Measurements from ENCODE around the gene LAMB3.

LAMB3 gene

DNA sequence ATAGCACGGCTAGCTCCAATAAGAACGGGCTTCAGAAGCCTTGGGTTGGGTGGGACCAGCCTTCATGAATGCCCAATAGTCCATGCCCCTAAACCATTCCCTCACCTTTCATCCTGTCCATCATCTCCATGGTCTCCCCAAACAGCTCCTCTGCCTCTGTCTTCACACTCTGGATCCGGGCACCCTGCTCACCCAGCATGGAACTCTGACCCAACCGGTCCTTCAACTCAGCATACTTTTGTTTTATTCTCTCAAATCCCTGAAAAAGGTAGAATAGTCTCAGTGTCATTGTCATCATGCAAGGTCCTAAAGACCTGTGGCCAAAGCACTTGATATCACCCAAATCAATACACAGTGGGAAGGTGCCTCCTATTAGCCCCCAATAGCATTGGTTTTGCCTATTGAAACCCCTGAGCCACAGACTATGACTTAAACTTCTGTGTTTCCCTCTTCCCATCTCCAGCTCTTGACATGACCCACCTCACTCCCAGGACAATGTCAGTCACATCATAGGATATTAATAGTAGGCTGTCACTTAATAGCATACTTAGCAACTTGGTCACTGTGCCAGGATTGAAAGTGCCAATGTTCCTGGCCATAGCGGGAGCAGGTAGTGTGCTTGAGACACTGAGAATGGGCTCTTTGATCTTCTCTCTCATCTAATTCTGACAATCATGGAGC is 35.7 kb downstream of the LAMB3 start:
- DNase-seq = no peak

DNA sequence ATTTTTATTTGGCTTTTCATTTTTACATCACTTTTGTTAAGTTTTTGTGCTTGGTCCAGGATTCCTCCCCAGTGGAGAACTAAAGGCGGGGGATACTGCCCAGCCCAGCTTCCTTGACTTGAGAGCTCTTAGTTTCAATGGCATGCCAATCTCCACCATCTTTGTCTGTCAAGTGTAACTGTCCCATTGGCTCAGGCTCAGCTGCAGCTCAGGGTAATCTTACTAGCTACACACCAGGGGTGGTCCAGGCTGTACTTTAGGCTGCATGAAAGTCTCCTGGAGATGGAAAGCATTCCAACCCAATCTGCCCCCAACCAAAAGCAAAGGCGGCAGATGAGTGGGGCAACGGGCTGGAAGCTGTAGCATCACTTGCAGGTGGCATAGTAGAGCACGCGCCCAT is 37.3 kb downstream of the LAMB3 start:
- no peak for DNase-seq

- DNase-seq = no peak
These were observed 38.1 kb downstream of the LAMB3 start for GRCh38 chr1:209614151-209614420.

DNA sequence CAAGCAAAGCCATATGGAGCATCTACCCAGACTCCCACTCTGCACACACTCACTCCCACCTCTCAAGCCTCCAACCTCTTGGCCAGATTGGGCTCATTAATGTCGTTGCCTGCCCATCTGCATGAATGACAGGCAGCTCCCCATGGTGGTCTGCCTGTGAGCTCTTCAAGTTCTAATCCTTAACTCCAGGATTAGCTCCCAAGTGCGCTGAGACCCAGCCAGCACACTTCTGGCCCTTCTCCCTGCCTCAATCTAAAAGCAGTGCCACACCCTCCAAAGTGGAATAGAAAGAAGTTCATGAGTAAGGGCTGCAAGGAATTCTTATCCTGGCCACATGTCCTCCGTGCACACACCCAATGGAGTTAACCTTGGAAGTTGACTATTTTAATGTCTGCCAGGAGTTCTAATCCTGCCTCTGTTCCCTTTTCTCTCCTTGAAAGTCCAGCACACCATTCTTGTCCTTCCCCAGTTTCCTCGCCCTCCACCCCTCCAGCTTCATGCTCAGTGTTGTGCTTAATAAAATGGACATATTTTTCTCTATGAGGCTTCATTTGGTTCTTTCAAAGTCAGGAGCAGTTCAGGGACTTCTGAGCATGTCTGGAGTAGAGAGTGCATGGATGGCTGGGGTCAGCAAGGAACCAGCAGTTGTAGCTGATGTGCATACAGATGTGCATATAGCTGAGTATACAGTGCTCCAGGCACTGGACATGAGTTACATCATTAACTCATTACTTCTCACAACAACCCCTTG is 38.6 kb downstream of the LAMB3 start:
- no peak for DNase-seq

DNA sequence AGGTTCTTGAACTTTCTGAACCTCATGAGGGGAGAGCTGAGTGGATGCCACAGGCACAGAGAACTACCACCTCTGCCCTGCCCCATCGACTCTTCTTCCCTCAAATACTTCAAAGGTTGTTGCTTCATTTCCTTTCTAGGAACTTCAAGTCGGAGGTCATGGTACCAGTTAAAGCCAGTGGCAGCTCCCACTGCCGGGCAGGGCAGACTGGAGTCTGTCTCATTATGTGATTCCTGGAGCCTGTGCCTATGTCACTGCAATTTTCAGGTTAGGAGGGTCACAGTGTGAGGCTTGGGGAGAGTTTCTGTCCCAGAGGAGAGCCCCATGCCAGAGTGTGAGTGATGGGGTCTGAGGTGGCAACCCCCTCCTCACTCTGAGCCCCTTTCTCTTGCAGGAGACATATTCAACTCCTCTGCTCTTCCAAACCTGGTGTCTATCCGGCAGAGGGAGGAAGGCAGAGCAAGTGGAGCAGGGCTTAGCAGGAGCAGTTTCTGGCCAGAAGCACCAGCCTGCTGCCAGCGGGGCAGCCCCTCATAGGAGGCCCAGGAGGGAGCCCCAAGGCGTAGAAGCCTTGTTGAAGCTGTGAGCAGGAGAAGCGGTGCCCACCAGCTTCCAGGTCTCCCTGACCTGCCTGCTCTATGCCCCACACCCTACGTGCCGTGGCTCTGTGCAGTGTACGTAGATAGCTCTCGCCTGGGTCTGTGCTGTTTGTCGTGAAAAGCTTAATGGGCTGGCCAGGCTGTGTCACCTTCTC is 39.4 kb downstream of the LAMB3 start:
- DNase-seq = no peak

DNA sequence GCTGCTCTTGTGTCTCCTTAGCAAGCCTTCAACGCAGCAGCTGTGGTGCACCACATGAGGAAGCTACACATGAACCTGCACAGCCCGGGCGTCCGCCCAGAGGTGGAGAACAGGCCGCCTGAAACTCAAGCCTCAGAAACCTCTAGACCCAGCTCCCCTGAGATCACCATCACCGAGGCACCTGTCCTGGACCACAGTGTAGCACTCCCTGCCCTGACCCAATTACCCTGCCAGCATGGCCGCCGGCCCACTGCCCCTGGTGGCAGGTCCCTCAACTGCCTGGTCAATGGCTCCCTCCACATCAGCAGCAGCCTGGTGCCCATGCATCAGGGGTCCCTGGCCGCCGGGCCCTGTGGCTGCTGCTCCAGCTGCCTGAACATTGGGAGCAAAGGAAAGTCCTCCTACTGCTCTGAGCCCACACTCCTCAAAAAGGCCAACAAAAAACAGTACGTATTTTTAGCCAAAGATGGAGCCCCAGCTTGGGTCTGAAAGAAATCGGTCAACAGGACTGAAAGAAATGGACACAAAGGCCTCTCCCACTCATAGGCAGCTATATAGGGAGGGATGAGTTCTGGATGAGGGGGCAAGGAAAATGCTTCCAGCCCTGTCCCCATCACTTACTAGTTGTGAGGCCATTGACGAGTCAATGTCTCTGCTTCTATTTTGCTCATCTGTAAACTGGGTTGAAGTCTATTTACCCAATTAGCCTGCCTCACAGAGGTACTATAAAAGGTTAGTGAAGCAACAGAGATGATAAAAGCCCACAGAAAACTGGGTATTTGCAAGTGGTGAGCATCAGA is 40.3 kb downstream of the LAMB3 start:
- DNase-seq = no peak

DNA sequence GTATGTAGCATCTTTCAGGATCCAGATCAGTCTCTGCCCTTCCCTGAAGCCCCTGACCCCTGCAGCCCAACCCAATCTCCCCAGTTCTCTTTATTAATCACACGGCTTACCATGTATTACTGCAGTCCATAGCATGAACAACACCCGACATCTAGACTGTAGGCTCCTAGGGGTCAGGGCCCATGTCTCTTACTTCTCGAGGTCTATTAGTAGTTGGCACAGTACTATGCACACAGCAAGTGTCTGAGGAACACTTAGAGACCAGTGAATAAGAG is 41.7 kb downstream of the LAMB3 start:
- DNase-seq = no peak

DNA sequence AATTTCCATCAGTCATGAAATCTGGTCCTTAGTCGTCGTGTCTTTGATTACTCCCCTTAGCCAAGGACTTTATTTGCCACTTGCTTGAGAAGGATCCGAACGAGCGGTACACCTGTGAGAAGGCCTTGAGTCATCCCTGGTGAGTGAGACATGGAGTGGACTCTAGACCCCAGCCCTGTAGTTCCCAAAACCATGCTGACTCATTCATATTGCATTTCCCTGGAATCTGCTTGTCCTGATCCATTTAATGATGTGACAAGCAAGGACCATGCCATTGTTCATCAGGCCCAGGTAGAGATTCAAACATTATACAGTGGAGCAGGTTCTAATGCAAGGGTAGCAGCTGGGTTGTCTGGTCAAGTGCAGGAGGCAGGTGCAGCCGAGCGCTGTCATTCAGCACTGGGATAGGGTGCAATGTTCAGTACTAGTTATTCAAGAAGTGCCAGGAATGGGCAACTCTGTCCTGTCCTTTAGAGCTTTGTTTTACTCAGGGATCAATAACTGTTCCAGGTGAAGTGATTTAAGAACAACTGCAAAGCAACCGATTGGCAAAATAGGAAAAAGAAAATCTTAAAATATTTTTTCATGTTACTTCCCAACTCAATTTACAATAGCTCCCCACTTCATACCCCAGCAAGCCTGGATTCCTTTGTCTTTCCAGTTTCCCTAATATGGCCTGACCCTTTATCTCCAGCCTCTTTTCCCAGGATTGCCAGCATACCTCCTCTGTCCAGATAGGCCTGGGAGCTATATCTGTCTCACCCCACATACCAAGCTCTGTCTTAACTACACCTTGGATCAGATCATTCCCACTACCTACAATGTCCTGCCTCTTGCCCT is 42.2 kb downstream of the LAMB3 start:
- DNase-seq = no peak

DNA sequence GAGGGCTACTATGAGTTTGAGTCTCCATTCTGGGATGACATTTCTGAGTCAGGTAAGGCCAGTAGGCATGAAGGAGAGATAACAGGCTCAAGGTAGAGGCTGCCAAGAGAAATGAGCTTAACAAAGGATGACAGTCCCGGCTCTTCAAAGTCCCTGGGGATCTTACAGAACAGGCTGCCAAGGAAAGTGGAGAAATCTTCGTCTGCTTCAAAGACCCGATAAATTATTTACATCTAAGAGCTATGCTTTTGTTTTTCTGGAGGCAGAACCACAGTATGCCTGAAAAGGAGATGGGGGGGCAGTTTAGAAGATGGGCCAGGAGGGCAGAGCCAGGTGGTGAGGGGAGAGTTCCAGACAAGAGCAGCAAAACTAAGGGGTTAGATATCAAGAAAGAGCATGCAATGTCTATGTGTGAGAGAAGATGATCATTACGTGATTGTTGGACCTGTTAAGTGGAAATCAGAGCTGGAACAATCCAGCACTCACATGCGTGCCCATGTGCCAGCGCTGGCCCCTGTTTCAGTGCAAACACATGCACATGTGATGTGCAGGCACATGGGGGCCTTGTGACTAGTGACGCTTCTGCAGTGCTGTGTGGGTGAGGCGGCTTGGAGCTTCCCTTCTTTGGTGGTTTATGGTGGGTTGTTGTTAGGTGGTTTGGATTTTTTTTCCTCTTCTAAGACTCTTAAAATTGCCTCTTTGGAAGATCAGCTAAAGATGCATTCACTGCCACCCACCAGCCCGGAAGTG is 43.0 kb downstream of the LAMB3 start:
- no peak for DNase-seq

DNA sequence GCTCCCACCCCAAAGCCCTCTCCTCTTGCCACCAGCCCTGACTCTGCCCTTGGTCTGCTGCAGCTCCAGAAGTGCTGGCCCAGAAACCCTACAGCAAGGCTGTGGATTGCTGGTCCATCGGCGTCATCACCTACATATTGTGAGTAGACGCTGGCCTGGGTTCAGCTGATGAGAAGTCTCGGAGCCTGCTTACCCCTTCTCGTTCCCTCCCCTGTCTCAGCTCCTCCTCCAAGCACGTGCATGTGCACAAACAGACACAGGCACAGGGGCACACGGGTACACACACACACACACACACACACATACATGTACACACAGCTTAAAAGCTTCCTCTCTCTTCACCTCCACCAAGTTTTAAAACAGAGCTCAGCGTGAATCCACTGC is 44.4 kb downstream of the LAMB3 start:
- no peak for DNase-seq

DNA sequence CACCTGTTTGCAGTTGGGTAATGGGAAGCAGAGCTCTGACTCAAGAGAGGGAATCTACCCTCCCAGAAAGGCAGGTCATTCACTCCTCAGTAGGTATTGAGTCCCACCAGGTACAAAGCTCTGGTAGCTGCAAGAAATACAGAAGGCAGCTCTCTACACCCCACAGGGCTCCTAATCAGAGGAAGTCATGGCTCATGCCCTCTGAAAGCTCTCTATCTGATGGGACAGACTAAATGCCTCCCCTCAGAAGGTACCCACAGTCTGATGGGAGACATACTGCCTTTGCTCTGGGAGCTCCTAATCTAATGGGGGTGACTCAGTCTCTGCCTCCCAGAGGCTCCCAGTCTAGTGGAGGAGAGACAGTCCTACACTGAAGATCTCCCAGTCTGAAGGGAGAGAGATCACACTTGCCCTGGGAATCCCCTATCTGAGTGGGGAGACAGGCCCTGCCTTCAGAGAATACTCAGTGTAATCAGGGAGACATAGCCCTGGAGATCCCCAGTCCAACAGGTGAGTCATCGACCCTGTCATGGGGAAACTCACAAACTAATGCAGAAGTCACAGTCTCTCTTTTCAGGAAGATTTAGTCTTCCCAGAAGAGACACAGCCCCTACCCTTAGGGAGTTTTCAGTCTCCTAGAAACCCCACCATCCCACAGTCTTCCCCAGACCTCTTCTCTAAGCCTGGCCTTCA is 45.0 kb downstream of the LAMB3 start:
- peak; percentile 26 for DNase-seq

- DNase-seq = no peak
These were observed 48.3 kb downstream of the LAMB3 start for GRCh38 chr1:209603877-209604276.

DNA sequence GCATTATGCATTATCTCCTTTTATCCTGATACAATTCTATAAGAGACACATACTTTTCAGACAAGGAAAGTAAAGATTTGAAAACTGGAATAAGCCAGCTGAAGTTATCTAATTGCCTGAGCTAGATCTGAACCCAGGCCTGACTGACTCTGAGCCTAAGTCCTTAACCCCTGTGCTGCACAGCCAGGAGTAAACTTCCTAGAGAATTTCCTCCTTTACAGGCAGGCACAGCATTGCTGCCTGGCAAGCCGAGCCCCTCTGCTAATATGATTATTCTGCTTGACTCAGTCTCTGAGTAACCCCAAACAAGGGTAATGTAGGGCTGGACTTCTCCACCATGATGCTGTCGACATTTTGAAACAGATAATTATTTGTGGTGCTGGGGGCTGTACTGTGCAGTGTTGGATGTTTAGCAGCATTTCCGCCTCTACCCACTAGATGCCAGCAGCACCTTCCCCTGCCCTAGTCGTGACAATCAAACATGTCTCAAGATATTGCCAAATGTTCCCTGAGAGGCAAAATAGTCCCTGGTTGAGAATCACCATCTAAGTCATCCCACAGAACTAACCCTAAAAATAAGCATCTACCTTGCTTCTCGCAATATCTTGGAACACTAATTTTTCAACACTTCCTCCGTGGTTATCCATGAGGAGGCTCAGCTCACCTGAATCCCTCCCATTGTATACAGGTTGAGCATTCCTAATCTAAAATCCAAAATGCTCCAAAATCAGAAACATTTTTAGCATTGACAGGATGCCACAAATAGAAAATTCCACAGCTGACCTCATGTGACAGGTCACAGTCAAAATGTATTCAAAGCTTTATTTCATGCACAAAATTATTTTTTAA is 50.2 kb downstream of the LAMB3 start:
- peak; percentile 27 for DNase-seq

- DNase-seq = no peak
These were observed 51.7 kb downstream of the LAMB3 start for GRCh38 chr1:209600541-209600940.

- no peak for DNase-seq
These were observed 54.0 kb downstream of the LAMB3 start for GRCh38 chr1:209598227-209598626.

- DNase-seq = no peak
These were observed 54.7 kb downstream of the LAMB3 start for GRCh38 chr1:209597499-209597898.

- DNase-seq = no peak
These were observed 56.5 kb downstream of the LAMB3 start for GRCh38 chr1:209595599-209596285.

DNA sequence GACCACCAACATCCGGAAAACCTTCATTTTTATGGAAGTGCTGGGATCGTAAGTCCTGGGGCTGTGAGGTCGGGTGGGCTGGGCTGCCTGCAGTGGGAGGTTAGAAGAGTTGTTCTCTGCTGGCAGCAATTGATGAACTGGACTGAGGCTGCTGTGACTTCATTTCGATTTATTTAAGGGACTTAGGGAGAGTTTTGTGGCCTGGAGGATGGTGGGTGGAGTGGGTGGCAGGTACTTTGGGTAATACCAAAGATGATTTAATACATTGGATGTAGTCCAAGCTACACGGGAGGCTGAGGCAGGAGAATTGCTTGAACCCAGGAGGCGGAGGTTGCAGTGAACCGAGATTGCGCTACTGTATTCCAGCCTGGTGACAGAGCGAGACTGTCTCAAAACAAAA is 57.2 kb downstream of the LAMB3 start:
- no peak for DNase-seq

DNA sequence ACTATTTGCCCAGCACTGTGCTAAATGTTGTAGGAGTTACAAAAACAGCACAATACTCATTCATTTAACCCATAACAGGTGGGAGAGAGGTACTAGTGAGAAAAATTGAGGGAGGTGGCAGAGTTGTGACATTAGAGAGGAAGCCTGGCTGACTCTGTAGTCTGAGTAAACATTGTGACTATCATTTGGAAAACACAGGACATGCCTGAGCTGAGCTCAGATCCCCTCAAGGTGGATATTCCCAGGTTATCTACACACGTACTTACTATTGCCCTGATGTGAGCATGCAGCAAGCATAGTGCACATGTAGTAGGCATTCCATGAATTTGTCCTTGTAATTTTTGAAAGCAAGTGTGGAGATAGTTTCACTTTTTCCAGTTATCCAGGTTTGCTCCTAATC is 57.8 kb downstream of the LAMB3 start:
- DNase-seq = no peak

DNA sequence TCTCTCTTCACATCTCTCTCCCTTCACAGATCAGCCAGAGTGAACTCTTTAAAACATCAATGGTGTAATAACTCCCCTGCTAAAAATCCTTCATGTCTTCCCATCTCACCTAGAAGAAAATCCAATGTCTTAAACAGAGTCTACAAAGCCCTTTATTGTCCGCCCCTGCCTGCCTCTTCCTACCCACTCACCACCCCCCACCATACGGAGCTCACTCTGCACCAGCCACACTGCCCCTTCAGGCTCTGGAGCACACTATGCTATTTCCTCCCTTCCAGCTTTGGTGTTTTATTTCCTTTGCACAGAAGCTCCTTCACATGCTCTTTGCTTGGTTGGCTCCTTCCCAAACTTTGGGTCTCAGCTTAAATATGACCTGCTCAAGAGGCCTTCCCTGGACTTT is 58.5 kb downstream of the LAMB3 start:
- DNase-seq = no peak

Data from CD4-positive, alpha-beta T cell treated with Interleukin-4 for 4 hours (primary cell).